HG03064 (cell line): Measurements from ENCODE around the gene WDR45.
"Not testable (repeated sequence)": the region's sequence is repeated elsewhere in the genome, so short reads cannot be mapped to it uniquely, and the experiment has no call there.

Source experiments
- ATAC-seq: cut with Tn5 transposase; IDR thresholded peaks from one replicate; pipeline ENCODE4 v1.9.1; 2021; ENCODE audit warnings: low read depth; ENCODE audit not compliant: unreplicated experiment

The WDR45 gene

DNA sequence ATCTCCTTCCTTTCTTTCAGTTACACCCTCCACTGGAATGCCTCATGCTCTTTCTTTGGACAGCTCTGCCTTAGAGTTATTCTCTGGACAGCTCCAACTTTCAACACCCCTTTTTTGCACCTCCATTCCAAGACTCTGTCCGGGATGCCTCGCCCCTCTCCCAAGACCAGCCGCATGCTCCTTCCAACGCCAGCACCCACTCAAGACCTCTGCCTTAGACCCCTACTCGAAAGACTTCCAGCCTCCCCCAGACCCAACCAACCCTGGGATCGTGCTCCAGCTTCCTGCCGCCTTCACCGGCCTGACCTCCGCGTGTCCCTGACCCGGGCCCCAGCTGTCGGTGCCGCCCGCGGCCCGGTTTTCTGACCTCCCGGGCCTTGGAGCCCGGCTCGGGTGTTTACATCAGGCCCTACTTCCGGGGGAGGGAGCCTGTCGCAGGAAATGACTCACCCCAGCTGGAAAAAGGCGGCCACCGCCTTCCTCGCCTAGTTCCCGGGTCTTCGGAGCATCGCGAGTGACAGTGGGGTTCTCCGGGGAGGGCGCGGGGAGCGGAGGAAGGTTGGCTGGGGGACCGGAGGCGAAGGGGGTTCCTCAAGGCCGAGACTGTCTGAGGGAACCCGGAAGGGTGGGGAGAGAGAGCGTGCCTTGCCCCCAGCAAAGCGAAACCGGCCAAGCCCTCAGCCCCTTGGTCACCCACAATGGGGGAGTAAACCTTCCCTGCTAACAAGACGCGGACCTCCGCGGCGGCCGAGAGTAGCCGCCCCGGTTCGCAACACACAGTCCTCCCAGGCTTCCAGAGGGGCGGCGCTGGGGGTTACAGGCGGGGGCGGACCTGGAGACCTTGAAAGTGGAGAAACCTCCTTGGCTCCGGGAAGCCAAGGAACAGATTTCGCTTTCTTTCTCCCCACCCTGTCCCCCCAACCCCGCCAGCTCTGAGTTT is at the start of gene WDR45:
TSS of gene WDR45 (minus strand) at position 399 of the 940 bp plus-strand sequence. CDS start 1,792 bp downstream, outside the sequence.
- ATAC-seq, result no peak

DNA sequence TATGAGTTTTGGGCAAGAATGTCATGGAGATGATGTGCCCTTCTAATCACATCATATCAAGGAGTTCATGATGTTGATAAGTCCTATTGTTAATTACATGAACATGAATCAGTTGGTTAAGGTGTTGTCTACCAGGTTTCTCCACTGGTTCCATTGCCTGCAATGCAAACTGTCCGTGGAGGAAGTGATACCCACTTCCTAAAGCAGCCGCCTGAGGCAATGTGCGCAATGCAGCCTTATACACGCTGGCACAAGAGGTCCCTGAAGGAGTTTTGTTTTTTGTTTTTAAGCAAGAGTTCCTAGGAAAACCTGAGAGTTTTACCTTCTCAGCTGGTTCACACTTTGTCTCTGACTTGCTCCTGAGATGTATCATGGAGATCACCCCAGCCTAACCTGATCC is 49.7 kb upstream of the WDR45 start:
- ATAC-seq, result no peak

DNA sequence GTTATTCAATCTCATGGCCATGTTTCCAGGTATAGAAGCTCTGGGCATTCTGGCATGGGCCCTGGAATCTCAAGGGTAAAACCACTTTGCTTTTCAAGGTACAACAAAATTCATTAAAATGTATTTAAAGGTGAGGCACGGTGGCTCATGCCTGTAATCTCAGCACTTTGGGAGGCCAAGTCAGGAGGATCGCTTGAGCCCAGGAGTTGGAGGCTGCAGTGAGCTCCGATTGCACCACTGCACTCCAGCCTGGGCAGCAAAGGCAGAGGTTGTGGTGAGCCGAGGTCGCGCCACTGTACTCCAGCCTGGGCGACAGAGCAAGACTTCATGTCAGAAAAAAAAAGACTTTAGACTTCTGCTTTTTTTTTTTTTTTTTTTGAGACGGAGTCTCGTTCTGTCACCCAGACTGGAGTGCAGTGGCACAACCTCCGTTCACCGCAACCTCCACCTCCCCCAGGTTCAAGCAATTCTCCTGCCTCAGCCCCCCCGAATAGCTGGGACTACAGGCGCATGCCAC is 48.1 kb upstream of the WDR45 start:
- not testable (repeated sequence) for ATAC-seq

DNA sequence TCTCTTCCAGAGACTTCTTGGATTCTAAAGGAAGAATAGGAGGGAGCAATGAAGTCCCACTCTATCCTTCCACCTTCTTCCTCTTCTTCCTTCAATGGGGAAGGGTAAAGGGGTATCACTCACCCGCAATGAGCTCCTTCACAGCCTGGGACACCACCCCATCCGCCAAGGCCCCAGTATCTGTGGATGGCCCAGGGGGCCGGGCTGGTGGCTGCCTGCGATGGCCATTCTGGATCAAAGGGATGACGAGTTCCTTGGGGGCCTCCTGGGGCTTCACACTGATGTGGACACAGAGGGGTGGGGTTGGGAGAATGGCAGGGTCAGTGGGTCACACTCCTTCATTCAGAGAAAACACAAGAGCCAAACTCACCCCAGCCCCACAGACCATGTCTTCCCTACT is 42.8 kb upstream of the WDR45 start:
- ATAC-seq, result no peak

DNA sequence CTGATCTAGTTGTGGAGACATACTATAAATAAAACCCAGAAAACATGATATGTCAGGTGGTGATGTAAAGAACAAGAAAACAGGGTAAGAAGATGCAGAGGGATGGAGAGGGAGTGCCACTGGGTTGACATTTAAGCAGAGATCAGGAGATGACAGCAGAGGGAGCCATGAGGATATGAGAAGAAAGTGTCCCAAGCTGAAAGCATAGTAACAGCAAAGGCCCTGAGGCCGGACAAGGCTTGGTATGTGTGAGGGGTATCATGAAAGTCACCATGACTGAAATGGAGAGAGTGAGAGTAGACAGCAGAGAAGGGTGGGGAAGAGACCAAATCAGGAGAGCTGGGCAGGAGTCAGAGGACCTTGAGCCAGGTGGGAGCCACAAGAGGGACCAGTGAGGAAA is 40.4 kb upstream of the WDR45 start:
- no peak for ATAC-seq

DNA sequence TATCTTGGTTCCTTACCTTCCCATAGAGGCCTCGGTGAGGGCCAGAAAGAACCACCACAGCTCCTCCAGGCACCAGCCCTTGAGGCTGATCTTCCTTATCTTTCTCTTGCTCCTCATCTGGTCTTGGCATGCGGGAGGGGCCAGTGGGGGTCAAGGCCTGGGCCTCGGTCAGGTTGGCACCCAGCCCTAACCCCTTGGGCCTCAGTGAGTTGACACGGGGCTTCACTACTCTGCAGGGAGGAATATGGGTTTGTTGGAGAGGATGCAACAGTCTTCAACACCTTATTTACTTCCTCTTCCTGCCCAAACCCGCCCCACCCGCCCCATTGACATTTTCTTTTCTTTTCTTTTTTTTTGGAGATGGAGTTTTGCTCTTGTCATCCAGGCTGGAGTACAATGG is 37.9 kb upstream of the WDR45 start:
- ATAC-seq, result no peak

DNA sequence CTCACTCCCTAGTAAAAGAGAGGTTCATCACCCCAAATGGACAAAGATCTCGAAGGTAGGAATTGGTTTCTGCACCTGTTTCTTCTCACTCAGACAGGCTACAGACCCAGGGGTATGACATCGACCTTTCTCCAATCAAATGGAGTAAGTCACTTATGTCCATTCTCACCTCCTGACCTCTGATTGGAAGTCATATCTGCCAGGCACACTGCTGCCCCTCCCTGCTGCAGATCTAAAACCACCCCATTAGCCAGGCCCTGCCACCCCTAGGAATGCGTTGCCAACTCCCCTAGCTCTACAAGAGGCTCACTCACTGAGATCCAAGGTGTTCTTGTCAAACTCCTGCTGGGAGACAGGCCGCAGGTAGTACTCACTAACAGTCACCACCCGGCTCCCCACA is 37.0 kb upstream of the WDR45 start:
- ATAC-seq, result no peak

DNA sequence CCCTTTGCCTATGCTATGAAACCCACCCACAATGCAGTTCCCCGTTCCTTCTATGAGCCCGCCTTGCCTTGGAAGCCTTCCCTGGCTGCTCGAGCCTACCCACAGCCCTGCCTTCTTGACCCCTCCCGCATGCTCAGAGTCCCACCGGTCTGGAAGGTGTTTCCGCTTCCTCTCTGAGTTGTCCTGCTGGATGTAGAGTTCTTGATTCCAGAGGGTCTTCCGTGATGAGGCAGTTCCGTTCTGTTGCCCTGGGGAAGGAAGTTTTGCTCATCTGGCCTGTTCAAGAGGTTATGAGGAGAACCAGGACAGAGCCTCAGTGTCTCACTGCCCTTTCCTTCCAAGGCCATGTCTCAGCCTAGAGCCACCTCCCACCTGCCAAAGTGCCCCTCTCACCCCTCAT is 36.4 kb upstream of the WDR45 start:
- no peak for ATAC-seq

DNA sequence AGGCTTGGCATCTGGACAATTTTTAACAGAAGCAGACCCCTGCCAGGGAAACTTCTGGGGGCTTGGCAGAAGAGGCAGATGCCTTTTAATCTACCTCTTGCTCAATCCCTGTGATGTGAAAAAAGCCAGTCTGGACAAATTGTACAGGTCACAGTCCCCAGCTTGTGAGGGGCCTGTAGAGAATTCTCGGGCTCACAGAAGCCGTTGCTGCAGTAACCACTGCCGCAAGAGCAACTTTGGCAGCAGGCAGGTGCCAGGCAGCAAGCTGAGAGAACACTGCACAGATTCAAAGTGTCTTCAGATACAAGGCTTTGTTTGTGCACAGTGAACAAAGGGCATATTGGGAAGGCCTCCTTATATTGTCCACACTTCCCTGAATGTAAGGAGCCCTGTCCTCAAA is 32.1 kb upstream of the WDR45 start:
- ATAC-seq, result no peak

DNA sequence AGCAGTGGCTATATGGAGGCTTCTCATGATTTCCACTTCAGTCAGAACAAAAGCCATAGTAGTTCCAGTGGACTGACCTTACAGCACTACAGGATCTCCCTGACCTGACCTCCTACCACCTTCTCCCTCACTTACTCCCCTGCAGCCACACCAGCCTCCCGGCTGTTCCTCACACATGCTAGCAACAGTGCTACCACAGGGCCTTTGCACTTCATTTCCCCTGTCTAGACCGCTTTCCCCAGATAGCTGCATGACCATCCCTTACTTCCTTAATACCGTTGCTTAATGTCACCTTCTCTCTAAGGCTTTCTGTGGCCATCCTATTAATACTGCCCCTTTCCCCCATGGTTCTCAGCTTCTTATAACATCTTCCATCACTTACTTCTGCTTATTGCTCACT is 30.7 kb upstream of the WDR45 start:
- ATAC-seq, result no peak

DNA sequence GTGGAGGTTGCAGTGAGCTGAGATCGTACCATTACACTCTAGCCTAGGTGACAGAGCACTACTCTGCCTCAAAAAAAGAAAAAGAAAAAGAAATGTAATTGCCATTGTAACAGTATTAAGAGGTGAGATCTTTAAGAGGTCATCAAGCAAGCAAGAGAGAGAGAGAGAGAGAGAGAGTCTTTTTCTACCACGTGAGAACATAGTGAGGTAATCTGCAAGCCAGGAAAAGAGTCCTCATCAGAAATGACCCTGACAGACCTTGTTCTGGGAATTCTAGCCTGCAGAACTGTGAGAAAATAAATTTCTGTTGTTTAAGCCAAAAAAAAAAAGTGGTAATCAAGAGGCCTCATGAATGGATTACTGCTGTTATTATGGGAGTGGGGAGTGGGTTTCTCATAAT is 29.0 kb upstream of the WDR45 start:
- no peak for ATAC-seq

DNA sequence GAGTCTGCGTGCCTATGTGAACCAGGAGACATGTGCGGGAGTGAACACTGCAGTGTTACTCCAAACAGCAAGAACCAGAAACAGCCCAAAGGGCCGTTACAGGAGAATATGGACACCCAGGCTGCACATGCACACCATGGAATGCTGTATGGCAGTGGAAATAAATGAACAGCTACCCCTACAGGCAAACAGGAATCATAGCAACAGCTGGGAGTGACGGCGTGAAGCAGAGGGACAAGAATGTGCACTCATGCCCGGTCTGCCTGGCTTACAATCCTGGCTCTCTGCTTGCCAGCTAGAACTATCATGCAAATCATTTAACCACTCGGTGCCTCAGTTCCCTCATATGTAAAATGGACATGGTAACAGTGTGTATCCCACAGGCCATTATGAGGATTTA is 27.2 kb upstream of the WDR45 start:
- ATAC-seq, result no peak

DNA sequence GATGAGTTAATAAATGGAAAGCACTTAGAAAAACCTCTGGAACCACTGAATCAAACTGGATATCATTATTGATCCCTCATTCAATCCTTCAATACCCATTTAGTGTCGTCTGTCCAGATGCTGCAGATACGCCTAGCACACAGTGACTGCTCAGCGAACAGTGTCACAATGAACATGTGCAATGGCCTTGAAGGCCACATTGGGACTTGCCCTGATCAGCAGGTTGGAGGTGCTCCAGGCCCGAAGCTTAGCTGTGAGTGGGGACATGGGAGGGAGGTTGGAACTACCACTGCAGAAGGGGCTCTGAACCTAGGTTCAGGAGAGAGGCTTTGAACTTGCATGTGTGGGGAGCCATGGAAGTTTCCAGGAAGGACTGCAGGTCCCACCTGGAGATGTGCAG is 26.6 kb upstream of the WDR45 start:
- no peak for ATAC-seq

DNA sequence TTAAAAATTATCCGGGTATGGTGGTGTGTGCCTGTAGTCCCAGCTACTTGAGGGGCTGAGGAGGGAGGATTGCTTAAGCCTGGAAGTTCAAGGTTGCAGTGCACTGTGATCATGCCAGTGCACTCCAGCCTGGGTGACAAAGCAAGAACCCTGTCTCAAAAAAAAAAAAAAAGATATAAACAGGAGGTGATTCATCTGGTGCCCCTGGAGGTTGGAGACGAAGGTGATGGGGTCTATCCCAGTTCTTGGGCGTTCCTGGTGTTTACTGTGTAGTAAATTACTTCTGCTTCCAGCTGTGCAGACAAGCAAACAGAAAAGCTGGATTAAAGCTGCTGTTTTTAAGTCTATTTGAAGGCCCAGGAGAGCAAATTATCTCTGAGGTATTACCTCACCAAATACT is 23.9 kb upstream of the WDR45 start:
- no peak for ATAC-seq

DNA sequence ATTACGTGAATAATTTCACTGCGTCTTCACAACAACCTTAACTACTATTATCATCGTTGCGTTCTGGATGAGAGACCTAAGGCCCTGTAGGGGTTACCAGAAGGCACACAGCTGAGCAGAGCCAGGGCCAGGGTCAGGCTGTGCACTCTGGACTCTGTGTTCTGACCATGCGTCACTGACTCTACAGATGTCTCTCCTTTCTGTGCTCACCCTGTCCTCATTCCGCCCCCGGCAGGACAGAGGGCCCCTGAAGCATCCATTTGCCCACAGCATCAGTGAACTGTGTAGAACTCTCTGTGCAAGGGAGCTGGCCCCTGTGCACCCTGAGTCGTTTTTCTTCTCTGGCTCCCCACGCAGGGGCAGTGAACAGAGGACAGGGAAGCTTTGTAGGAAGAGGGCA is 22.5 kb upstream of the WDR45 start:
- no peak for ATAC-seq

DNA sequence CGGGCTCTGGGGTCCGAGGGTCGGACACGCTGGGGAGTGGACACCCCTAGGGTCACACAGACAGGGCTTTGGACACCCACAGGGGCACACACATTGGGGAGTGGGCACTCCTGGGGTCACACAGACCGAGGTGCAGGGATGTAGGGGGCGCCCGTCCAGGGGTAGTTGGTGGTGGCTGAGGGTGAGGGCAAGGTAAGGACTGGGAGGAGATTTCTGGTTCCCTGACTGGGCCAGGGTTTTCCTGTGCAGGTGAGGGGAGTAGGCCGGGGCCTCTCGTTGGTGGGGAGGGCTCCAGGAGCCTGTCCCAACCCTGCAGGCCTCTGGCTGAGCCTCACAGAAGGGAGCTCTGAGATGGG is 21.9 kb upstream of the WDR45 start:
- ATAC-seq, result peak; percentile 9

DNA sequence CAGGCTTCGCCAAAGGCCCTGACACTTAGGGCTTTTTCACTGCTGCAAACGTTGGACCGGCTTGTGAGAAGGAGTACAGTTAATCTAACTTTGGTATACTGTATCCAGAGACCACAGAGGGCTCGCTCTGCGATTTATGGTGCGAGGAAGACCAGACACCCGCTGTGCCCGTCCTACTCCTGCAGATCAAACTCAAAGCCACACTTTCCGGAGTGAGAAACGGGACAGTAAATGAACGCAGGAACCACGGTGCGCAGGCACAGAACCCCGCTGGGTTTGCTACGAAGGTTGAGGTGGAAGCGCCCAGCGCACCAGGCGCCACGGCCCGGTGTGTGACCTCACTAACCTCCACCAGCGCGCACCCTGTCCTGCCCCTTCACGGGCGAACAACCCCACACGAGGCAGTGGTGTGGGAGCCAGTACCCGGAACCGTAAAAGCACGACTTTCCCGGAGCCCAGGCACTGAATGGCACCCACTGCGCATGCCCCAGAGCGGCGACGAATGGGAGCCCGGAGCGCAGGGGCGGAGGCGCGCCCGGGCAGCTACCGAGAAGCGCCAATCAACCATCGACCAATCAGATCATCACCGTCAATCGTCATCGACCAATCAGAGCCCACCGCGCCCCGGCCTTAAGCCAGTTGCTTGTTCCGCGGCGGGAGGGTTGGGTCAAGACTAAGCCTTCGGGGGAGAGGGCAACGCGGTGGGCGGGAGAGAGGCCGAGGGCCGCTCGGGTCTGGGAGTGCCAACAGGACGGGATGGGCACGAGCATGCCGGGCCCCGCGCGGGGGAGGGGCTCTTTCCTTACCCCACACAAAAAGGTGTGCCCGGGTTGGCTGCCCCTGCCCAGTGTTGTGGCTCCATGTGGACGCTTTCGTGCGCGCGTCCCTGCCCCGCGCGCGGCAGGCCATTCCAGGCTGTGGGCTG is 21.3 kb upstream of the WDR45 start:
- peak; percentile 84 for ATAC-seq

DNA sequence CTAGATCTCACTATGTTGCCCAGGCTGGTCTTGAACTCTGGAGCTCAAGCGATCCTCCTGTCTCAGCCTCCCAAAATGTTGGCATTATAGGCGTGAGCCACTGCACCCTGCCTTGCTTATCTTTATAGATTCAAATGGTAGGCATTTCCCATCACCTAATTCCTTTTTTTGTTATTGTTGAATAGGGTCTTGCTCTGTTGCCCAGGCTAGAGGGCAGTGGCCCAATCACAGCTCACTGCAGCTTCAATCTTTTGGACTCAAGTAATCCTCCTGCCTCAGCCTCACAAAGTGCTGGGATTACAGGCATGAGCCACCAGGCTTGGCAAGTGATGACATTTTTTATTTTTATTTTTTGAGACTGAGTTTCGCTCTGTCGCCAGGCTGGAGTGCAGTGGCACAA is 16.7 kb upstream of the WDR45 start:
- no peak for ATAC-seq

DNA sequence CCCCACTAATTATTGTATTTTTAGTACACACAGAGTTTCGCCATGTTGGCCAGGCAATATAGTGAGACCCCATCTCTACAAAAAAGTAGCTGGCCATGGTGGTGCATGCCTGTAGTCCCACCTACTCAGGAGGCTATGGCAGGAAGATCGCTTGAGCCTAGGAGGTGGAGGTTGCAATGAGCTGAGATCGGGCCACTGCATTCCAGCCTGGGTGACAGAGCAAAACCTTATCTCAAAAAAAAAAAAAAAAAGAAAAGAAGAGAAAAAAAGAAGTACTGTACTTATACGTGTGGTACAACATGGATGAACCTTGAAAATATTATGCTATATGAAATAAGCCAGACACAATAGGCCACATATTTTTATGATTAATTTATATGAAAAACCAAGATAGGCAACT is 9.9 kb upstream of the WDR45 start:
- ATAC-seq, result no peak

DNA sequence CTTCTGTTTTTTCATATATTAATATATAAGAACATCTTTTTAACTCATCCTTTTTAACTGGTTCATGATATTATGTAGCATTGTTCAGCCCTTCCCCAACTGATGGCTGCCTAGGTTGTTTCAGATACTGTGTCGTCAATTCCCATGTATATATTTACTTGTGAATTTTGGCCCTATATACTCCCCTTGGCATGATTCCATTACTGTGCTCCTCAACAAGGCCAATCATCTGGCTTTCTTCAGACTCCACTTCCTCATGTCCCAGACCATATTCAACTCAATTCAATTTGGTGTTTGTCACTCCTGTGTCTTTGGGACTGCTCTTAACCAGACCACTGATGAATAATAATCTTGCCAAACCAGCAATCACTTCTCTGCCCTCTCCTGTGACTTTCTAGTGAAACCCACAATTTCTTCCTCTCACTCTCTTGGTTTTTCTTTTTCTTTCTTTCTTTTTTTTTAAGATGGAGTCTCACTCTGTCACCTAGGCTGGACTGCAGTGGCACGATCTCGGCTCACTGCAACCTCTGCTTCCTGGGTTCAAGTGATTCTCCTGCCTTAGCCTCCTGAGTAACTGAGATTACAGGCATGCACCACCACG is 2.7 kb upstream of the WDR45 start:
- no peak for ATAC-seq

DNA sequence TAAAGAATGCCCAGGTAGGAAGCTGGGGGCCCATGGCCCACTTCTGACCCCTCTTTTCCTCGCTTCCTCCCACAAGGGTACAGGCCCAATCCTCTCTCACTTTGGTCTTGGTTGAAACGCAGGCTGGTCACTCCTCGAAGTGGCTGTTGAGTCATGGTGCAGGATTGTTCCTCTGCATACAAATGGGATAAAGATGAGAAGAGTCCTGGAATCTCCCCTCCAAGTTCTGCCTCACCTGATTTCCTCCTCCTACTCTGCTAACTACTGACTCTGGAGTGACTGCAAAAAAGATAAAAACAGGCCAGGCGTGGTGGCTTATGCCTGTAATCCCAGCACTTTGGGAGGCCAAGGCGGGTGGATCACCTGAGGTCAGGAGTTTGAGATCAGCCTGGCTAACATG is 1.7 kb downstream of the WDR45 start:
- ATAC-seq, result no peak
